ENCODE measurements around the gene GNAL.

DNA sequence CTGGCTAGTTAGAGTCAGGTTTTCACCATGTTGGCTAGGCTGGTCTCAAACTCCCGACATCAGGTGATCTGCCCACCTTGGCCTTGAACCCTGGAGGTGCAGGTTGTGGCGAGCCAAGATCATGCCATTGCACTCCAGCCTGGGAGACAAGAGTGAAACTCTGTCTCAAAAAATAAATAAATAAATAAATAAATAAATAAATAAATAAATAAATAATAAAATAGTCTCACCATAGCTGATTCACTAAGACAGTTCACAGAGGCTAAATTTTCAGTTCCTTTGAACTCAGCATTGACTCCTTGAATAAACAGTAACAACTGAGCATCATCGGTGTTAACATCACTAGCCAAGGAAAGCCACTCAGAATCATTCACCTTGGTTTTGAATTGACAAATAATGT is 32.7 kb downstream of the GNAL start:
- TF ChIP-seq, protein P1, sequence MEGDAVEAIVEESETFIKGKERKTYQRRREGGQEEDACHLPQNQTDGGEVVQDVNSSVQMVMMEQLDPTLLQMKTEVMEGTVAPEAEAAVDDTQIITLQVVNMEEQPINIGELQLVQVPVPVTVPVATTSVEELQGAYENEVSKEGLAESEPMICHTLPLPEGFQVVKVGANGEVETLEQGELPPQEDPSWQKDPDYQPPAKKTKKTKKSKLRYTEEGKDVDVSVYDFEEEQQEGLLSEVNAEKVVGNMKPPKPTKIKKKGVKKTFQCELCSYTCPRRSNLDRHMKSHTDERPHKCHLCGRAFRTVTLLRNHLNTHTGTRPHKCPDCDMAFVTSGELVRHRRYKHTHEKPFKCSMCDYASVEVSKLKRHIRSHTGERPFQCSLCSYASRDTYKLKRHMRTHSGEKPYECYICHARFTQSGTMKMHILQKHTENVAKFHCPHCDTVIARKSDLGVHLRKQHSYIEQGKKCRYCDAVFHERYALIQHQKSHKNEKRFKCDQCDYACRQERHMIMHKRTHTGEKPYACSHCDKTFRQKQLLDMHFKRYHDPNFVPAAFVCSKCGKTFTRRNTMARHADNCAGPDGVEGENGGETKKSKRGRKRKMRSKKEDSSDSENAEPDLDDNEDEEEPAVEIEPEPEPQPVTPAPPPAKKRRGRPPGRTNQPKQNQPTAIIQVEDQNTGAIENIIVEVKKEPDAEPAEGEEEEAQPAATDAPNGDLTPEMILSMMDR (IDR thresholded peaks at IDR 0.05; ENCODE audit: borderline replicate concordance, extremely low read depth, low read length, poor library complexity, severe bottlenecking), result no peak
- no peak for TF ChIP-seq EZH2 (IDR thresholded peaks at IDR 0.05; ENCODE audit: borderline replicate concordance, low read depth, low read length, severe bottlenecking)

Data from DND-41 (cell line).